CD4-positive, alpha-beta T cell treated with Interleukin-6 at 100 ng/mL for 8 hours (primary cell): ENCODE data around the gene RASGRF1.

Experiments used
- DNase-seq: peaks from one replicate; pipeline ENCODE4 v3.0.0-alpha.2; 2020; ENCODE audit warnings: mixed read lengths, low spot score

Gene RASGRF1

GRCh38 chr15:79094611-79095021 is 4.0 kb upstream of the RASGRF1 start:
- DNase-seq, result no peak

- no peak for DNase-seq
These were observed 2.9 kb upstream of the RASGRF1 start for GRCh38 chr15:79093352-79093935.

- no peak for DNase-seq
These were observed 1.8 kb upstream of the RASGRF1 start for GRCh38 chr15:79092382-79092781.

- DNase-seq, result no peak
These were observed 756 bp upstream of the RASGRF1 start for GRCh38 chr15:79091204-79091867.

- DNase-seq, result no peak
These were observed 592 bp downstream of the RASGRF1 start for GRCh38 chr15:79089890-79090486.

- DNase-seq, result no peak
These were observed 1.2 kb downstream of the RASGRF1 start for GRCh38 chr15:79089331-79089889.

GRCh38 chr15:79088426-79089205 is 2.0 kb downstream of the RASGRF1 start:
- no peak for DNase-seq

GRCh38 chr15:79086814-79087213 is 3.8 kb downstream of the RASGRF1 start:
- DNase-seq, result no peak

- DNase-seq, result no peak
These were observed 6.1 kb downstream of the RASGRF1 start for GRCh38 chr15:79084308-79084968.

GRCh38 chr15:79083154-79083553 is 7.4 kb downstream of the RASGRF1 start:
- DNase-seq, result no peak

- DNase-seq, result no peak
These were observed 8.1 kb downstream of the RASGRF1 start for GRCh38 chr15:79082363-79083070.

- no peak for DNase-seq
These were observed 11.7 kb downstream of the RASGRF1 start for GRCh38 chr15:79078763-79079410.

- DNase-seq, result no peak
These were observed 12.6 kb downstream of the RASGRF1 start for GRCh38 chr15:79078003-79078402.

GRCh38 chr15:79076661-79077060 is 13.9 kb downstream of the RASGRF1 start:
- DNase-seq, result no peak

GRCh38 chr15:79075256-79075655 is 15.3 kb downstream of the RASGRF1 start:
- DNase-seq, result no peak

- DNase-seq, result no peak
These were observed 17.2 kb downstream of the RASGRF1 start for GRCh38 chr15:79073336-79073735.

GRCh38 chr15:79071901-79072300 is 18.7 kb downstream of the RASGRF1 start:
- DNase-seq, result no peak

GRCh38 chr15:79068790-79069189 is 21.8 kb downstream of the RASGRF1 start:
- no peak for DNase-seq

GRCh38 chr15:79067969-79068368 is 22.6 kb downstream of the RASGRF1 start:
- no peak for DNase-seq

- no peak for DNase-seq
These were observed 23.3 kb downstream of the RASGRF1 start for GRCh38 chr15:79067072-79067833.
